Measurements from ENCODE around the gene PKD1L1.
"Not testable (repeated sequence)": the region's sequence is repeated elsewhere in the genome, so short reads cannot be mapped to it uniquely, and the experiment has no call there.

The PKD1L1 gene

DNA sequence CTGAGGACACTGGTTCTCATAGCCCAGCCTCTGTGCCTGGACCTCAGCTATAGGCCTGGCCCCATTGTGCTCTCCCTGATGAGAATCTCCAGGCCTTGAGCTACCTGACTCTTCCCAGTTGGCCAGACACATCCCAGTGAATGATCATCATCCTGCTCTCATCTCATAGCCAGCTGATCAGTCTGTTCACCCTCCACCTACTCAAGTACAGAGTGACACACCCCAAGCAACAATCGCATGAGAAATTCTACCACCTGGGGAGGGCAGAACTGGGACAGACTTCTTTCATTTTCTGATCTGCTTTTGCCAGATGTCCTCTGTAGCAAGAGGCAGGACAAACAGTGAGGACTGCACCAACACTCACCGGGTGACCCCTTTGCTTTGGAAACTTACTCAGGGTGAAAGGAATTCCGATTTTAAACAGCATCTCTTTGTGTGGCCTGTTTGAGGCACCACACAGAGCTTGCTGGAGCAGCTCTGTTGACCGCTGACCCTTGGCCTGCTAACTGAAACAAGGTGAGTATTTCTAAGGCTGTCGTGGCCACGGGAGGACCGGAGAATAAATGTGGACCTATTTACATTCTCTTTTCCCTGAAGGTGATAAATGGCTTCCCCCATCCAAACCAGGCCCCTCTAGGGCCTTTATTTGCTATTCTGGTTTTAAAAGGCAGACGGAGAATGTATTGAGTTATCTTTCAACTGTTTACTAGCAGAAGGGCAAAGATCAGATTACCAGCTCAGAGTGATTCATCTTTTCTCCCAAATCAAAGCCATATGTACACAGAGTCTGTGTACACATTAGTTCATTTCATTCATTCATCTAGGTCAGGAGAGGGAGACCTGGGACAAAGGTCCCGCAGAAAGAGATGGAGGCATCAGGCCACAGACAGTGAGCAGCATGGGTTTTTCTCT lies 184.9 kb downstream of the PKD1L1 start:
- DNase-seq (ENCODE audit: low spot score) = no peak

DNA sequence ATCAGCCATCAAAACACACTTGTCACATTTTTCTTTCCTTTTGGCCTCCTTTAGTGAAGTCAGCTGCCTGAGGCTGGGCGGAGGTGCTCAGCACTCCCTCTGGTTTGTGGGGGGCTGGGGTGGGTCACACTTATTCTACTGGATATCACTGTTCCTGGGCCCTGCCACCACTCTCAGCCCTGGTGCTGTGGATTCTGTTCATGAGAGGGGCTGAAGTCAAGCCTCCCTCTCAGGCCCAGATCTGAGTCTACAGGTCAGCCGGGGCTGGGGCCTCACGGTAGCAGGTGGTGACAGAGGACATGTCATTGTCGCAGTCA lies 185.6 kb downstream of the PKD1L1 start:
- no peak for DNase-seq (ENCODE audit: low spot score)

DNA sequence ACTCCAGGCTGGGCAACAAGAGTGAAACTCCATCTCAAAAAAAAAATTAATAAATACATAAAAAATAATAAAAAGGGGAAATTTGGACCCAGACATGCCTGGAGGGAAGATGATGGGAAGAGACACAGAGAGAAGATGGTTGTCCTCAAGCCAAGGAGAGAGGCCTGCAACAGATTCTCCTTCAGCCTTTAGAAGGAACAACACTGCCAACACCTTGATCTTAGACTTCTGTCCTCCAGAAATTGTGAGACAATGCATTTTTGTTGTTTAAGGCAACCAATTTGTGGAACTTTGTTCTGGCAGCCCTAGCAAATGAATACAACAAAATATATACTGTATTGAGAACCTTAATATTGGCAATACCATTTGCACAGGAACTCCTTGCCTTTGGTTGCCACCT lies 186.1 kb downstream of the PKD1L1 start:
- no peak for DNase-seq (ENCODE audit: low spot score)

DNA sequence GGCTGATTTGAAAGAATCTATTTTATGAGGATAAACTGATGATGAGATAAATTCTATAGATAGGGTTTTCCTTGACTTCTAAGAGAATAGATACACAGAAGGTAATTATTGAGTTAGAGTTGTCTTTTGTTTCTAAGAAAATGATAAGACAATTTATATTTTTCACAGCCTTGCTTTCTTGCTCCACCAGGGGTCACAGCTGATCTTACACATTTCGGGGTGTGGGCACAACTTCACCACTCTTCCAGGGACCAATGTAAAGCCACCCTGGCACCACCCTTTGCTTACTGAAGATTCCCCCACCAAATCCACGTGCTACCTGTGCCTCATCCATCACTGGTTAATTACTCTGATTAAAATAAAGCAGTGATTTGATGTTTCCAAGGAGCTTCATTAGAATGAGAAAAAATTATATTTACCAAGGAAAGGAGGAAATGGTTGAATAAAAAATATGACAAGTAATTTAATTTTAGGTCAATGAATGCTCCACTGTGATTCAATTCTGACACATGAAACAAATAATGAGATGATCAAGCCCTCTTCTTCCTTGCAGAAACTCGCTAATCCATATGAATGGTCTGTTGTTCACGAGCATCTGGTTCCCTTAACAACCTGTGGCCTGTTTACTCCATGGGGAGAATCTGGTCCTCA lies 189.1 kb downstream of the PKD1L1 start:
- no peak for DNase-seq (ENCODE audit: low spot score)

DNA sequence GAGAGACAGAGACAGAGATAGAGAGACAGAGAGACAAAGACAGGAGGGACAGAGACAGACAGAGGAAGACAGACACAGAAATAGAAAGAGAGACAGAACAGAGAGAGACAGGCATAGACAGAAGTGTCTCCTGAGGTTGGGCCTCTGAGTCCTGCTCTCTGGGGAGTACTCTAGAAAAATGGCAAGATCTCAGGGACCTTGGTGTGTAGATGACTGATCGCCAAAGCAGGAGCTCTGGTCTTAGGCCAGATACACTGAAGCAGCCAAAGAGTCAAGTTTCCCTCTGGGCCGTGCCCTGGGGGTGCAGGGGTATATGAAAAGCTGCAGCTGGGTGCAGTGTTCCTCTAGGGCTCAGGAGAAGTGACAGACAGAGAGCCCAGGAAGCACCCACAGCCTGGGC lies 189.7 kb downstream of the PKD1L1 start:
- no peak for DNase-seq (ENCODE audit: low spot score)

DNA sequence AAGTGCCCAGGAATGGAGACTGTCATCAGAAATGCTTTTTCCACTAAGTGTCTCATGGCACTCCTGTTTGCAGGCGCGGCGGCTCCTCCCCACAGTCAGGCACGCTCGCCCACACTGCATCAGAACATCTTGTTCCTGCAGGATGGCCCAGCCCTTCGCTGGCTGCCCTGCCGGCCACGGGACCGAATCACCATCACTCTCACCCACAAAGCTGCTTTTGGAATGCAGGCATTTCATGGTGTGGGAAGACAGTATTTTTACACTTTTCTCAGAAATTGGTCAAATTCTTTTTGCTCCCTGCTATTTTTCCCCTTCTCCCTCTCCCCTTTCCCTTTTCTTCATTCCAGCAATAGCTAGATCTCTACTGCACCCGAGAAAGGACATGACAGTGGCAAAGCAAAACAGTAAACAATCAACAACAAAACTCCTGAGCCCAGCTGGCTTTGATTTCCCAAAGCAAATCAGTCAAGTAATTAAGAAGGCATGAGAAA lies 190.3 kb downstream of the PKD1L1 start:
- no peak for DNase-seq (ENCODE audit: low spot score)

DNA sequence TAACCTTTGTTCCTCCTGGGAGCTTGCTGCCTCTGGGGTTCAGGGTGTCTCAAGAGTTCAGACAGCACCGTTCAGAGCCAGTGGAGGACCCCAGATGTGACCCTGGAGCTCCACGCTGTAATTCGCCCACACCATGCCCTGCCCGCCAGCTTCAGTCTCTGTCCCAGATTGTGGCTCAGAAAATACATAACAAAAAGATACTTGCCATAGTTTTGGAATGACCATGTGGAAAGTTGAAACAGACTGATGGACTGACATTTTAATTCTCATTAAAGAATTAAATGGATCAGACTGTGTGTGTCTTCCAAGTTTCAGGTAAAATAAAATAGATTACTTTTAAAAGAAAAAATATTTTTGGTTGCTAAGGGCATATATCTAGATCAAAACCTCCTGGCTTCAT lies 191.6 kb downstream of the PKD1L1 start:
- DNase-seq (ENCODE audit: low spot score) = no peak

DNA sequence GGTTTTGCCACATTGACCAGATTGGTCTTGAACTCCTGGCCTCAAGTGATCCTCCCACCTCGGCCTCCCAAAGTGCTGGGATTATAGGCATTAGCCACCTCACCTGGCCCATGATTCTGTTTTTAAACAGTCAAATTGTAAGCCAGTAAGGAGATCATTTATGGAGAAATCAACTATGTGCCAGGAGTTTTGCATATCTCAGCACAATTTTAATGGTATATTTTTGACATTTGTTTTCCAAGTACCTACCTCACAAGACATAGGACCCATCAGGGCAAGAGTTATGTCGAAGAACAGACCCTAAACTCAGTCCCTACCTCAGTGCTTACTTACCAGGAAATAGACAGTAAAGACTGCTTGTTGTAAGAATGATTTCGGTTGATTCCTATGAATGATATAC lies 193.0 kb downstream of the PKD1L1 start:
- no peak for DNase-seq (ENCODE audit: low spot score)

DNA sequence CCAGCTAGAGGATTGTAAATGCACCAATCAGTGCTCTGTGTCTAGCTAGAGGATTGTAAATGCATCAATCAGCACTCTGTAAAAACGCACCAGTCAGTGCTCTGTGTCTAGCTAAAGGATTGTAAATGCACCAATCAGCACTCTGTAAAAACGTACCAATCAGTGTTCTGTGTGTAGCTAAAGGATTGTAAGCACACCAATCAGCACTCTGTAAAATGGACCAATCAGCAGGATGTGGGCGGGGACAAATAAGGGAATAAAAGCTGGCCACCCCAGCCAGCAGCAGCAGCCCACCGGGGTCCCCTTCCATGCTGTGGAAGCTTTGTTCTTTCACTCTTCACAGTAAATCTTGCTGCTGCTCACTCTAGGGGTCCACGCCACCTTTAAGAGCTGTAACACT lies 196.5 kb downstream of the PKD1L1 start:
- DNase-seq (ENCODE audit: low spot score) = not testable (repeated sequence)

DNA sequence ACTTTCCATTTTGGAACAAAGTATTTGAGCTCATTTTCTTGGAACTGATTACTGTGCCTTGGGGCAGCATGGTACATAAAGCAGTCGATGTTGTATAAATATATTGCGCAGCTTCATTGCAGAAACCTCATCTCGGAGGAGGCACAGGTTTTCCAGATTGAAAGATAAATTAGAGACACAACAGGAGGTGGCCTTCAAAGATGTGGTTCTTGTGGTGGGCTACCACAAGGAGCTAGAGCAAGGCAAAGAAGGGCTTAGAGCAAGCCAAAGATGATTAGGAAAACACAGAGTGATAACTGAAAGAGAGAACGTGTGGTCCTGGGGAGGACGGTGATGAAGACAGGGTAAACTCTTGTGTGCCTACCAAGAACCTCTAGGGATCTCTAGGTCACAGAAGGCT lies 197.2 kb downstream of the PKD1L1 start:
- DNase-seq (ENCODE audit: low spot score) = no peak

DNA sequence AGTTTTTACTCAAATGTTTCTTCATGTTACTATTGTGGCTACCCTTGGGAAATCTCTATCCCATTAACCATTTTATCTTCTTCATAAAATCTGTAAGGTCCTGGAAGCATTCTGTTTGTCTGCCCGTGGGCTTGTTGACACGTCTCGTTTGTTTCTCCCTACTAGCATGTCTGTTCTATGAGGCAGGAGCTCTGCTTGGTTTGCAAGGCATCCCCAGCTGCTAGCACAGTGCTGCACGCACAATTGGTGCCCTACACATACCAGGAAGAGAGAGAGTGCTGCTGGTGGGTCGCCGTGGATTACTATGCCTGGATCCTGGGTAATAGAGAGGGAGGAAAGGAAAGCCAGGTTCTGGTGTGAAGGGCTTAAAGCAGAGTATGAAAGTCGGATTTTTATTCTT lies 200.2 kb downstream of the PKD1L1 start:
- DNase-seq (ENCODE audit: low spot score) = no peak

DNA sequence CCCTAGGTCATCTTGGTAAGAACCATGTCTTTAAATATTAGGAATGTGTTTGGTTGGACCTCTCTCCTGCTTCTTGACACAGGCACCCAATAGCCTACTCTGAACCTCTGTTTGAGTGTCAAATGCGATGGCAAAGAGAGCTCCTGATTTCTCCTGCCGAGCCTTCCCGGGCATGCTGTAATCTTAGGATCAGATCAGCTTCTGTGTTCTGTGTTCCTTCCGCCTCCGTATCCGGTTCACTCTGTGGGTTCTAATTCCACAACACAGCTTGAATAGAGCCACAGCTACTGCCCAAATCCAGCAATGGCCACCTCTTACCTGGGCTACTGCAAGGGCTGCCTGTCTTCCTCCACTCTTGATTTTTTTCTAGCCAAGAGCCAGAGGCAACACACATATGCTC lies 201.1 kb downstream of the PKD1L1 start:
- DNase-seq (ENCODE audit: low spot score) = no peak

DNA sequence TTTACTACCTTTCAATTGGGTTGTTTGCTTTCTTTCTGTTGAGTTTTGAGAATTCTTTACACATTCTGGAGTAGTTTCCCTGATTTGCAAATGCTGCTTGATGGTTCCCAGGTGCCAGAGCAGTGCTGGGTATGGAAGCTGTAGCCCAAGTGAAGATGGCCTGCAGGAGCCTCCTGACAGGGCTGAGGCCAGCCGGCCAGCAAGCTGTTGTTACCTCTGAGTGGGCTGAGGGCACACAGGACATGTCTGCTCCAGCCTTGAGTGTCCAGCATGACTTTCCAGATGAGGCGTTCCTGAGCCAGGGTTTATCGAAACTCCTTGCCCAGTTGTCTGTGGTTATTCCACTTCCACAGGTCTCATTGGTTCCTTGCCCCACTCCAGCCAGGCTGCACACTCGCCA lies 201.8 kb downstream of the PKD1L1 start:
- no peak for DNase-seq (ENCODE audit: low spot score)

DNA sequence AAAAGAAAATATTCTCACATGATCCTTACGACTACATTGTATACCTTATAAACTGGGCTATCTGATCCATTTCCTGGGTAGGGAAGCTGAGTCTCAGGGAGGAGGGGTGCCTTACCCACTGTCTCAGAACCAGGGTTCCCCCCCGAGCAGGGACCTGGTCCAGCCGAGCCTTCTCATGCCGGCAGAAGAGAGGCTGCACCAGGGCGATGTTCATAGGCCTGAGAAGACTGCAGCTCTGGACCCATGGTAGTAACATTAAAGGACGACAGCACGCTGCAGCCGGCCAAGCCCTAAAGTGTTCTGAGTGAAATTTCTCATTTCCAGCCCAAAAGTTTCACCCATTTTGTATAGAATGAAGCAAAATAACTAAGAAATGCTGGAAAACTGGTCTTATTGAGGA lies 203.4 kb downstream of the PKD1L1 start:
- DNase-seq (ENCODE audit: low spot score) = no peak

DNA sequence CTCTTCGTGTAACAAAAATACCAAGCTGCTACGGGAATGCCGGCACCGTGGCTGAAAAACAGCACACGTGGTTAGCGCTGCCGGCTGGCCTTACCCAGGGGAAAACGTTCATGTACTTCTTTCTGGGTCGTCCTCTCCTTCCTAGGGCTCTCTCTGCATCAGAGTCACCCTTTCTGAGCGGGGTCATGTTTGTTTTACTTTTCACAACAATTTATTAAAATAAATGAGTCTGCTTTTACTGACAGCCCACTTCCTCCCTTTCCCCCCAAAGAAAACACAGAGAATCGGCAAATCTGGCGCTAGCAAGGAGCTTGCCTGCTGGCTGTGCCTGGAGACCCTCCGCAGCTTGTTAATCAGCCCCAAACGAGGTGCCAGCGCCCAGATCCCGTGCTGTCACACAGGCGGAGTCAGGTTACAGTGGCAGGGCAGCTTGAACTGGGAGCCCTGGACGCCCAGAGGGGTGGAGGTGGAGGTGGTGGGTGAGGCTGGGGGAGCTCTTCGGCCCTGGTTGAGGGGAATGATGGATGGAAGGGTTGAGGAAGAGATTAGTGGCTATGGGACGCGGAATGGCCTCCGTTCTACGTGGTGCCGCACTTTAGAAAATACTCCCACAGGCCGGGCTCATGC lies 204.2 kb downstream of the PKD1L1 start:
- no peak for DNase-seq (ENCODE audit: low spot score)

DNA sequence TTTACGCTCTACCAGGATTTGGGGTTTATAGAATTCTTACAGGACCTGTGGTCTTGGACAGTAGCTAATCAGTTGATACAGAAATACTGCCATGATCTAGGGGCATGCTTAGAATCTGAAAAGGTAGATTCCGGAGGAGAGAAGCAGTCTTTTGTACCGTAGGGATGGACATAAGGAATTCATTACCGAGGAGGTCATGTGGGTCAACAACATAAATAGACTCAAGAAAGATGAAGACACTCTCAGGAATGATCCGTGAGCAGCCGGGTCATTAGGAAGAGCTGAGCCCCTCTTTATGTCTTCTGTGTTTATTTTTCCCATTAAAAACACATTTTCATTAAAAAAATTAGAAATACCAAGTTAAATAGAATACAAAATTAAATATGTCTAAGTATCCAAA lies 206.3 kb downstream of the PKD1L1 start:
- DNase-seq (ENCODE audit: low spot score) = no peak

DNA sequence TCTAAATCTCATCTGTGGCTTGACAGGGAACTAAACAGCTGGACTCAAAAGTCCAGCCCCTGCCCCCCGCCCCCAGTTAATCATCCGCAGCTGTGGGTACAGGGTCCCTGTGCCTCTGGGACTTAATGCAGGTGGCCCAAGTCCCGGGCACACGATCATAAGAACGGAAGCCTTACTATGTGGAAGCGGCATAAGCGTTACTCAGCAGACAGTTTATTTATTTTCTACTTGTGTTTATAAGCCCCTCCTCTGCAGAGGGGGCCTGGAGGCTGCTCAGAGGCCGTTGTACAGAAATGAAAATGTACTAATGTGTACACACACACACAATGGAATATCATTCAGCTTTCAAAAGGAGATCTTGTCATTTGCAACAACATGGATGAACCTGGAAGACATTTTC lies 208.4 kb downstream of the PKD1L1 start:
- DNase-seq (ENCODE audit: low spot score) = no peak

DNA sequence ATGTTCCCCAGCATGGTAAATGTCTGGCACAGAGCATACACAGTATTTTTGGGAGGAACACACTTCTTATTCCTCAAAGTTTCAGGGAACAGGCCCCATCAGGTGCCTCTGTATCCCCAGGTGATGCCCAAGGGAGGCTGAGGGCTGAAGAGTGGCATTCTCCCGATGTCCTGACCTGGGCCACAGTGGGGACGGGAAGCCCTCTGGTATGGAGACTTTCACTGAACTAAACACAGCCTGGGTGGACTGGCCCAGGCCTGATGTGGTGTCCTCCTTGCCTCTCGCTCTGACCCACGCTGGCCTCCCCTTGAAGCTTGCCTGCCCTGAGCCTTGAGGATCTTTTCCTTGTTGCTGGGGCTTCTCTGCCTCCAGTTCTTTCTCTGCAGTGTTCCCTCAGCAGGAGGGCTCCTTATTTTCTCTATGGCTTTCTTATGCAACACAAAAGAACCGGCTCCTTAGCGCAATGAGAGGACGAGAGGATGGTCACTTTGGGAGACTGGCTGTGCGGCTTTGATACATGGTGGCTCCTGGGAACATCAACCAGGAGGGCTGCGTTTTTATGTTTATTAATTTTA lies 208.9 kb downstream of the PKD1L1 start:
- no peak for DNase-seq (ENCODE audit: low spot score)

DNA sequence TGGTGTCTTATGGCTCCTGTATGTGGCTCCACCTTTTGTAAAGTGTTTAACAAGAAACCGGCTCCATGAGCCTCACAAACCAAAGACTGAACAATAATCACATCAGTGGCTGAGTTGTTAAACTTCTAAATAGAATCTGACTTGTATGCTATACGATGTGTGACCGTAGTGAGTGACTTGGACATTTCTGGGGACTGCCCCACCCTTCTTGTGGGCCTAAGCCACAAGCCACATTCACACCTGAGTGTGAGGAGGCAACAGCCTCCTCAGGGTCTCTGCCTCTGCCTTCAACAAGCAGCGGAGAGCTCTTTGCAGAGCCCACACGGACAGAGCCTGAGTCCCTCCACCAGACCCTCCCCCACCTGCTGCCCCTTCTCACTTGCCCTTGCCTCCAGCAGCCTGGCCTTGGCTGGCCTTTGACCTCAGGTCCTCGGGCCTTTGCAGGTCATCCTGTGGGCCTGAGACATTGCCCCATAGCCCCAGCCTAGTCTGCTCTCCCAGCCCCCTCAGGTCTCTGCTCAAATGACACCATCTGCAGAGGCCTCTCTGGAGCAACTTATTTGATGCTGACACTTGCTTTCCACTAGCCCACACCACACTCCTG lies 209.6 kb downstream of the PKD1L1 start:
- DNase-seq (ENCODE audit: low spot score) = no peak

DNA sequence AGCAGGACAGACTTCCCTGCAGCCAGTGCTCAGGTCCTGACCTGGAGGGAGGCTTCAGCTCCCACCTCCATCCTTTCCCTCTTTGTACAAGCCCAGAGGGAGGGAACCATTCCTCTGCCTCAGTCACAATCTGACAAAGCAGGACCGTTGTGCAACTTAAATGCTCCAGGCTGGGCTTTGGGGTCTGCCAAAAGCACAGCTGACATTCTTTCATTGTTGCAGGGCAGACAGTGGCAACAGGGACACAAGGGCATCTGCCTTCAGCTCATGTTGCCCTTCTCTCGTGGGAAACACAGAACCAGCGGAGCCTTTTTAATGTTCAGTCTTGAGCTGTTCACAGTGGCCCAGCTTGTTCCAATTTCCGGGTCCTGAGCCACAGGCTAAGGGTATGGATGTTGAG lies 210.7 kb downstream of the PKD1L1 start:
- DNase-seq (ENCODE audit: low spot score) = no peak

DNA sequence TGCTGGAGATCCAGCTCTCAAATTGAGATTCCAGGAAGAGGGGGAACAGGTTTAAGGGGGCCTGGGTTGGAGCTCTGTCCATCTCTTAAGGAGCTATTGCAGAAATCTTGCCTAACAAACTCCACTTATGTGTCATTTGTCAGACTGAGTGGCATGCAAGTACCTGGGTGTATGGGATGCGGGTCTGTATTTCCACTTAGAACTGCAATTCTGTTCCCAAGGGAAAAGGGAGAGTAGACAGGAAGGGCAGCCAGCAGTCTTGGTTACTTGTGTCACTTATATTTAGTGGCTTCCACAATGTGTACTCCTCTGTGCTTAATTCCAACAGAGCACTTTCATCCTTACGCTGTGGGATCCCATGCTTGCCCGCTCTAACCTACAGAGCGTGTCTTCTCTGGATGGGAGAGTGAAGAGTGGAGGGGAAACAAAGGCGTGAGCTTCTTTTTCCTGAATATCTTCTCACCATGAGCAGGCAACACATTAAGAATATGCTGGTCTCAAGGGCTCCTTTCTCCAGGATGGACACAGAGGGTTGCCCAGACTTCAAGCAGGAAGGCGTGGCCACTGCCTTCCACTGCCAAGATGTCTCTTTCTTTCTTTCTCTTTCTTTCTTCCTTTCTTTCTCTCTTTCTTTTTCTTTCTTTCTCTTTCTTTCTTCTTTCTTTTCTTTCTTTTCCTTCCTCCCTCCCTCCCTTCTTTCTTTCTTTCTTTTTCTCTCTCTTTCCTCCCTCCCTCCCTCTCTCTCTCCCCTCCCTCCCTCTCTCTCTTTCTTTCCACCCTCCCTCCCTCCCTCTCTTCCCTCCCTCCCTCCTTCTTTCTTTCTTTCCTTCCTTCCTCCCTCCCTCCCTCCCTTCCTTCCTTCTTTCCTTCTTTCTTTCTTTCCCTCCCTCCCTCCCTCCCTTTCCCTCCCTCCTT lies 212.6 kb downstream of the PKD1L1 start:
- DNase-seq (ENCODE audit: low spot score) = no peak

Measured in CD4-positive, alpha-beta T cell treated with Interleukin-6 at 100 ng/mL for 8 hours (primary cell).